GM19193 (cell line): ENCODE results near the gene MALSU1.

Experiments
- POLR2A ChIP-seq: IDR thresholded peaks from 4 replicates; pipeline ENCODE4 v1.6.1; 2011; ENCODE audit not compliant: insufficient read depth, insufficient read length; ENCODE audit errors: extremely low read depth

Gene MALSU1

GRCh38 chr7:23306936-23307521 is 7.9 kb downstream of the MALSU1 start:
- no peak for TF ChIP-seq POLR2A

- no peak for TF ChIP-seq POLR2A
Observed at GRCh38 chr7:23308754-23309153, 9.6 kb downstream of the MALSU1 start.

GRCh38 chr7:23315366-23315765 is 16.2 kb downstream of the MALSU1 start:
- TF ChIP-seq POLR2A = no peak

- TF ChIP-seq POLR2A = no peak
Observed at GRCh38 chr7:23331132-23331531, 32.0 kb downstream of the MALSU1 start.

- no peak for TF ChIP-seq POLR2A
Observed at GRCh38 chr7:23332193-23332592, 33.1 kb downstream of the MALSU1 start.

- no peak for TF ChIP-seq POLR2A
Observed at GRCh38 chr7:23332910-23333612, 33.9 kb downstream of the MALSU1 start.

- no peak for TF ChIP-seq POLR2A
Observed at GRCh38 chr7:23333671-23334246, 34.6 kb downstream of the MALSU1 start.

- no peak for TF ChIP-seq POLR2A
Observed at GRCh38 chr7:23334482-23335056, 35.4 kb downstream of the MALSU1 start.

GRCh38 chr7:23335136-23335535 is 36.0 kb downstream of the MALSU1 start:
- TF ChIP-seq POLR2A = no peak

- TF ChIP-seq POLR2A = no peak
Observed at GRCh38 chr7:23335621-23336020, 36.5 kb downstream of the MALSU1 start.

GRCh38 chr7:23336086-23336485 is 36.9 kb downstream of the MALSU1 start:
- TF ChIP-seq POLR2A = no peak

GRCh38 chr7:23336799-23337283 is 37.7 kb downstream of the MALSU1 start:
- no peak for TF ChIP-seq POLR2A

GRCh38 chr7:23337374-23337773 is 38.2 kb downstream of the MALSU1 start:
- TF ChIP-seq POLR2A = no peak

- TF ChIP-seq POLR2A = no peak
Observed at GRCh38 chr7:23338439-23338838, 39.3 kb downstream of the MALSU1 start.

- no peak for TF ChIP-seq POLR2A
Observed at GRCh38 chr7:23338863-23339262, 39.7 kb downstream of the MALSU1 start.

- no peak for TF ChIP-seq POLR2A
Observed at GRCh38 chr7:23341846-23342598, 42.9 kb downstream of the MALSU1 start.

GRCh38 chr7:23343102-23343501 is 44.0 kb downstream of the MALSU1 start:
- no peak for TF ChIP-seq POLR2A
